ENCODE data around the gene AP2M1.

DNA sequence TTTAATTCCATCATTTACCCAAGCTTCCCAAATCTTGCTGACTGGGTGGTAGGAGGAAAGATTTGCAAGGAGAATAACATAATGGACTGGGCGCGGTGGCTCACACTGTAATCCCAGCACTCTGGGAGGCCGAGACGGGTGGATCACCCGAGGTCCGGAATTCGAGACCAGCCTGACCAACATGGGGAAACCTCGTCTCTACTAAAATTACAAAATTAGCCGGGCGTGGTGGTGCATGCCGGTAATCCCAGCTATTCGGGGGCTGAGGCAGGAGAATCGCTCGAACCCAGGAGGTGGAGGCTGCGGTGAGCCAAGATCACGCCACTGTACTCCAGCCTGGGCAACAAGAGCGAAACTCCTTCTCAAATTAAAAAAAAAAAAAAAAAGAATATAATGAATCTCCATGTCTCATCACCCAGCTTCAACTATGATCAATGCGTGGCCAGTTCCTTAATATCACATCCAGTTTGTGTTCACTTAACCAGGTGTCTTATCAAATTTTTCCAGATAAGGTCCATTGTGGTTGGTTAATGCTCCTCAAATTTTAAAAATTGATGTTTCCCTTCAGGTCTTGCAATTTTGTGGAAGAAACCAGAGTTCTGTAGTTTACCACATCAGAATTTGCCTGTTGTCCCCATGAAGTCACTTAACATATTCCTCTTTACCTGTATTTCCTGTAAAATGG, 10.0 kb downstream of the AP2M1 start:
- TF ChIP-seq POLR2AphosphoS5 (IDR thresholded peaks at IDR 0.05) (no peak), EP300 (IDR thresholded peaks at IDR 0.05) (no peak)
- TF ChIP-seq, protein P1, sequence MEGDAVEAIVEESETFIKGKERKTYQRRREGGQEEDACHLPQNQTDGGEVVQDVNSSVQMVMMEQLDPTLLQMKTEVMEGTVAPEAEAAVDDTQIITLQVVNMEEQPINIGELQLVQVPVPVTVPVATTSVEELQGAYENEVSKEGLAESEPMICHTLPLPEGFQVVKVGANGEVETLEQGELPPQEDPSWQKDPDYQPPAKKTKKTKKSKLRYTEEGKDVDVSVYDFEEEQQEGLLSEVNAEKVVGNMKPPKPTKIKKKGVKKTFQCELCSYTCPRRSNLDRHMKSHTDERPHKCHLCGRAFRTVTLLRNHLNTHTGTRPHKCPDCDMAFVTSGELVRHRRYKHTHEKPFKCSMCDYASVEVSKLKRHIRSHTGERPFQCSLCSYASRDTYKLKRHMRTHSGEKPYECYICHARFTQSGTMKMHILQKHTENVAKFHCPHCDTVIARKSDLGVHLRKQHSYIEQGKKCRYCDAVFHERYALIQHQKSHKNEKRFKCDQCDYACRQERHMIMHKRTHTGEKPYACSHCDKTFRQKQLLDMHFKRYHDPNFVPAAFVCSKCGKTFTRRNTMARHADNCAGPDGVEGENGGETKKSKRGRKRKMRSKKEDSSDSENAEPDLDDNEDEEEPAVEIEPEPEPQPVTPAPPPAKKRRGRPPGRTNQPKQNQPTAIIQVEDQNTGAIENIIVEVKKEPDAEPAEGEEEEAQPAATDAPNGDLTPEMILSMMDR (IDR thresholded peaks at IDR 0.05): no peak

Data from stomach (tissue), 4 donors.